Amniotic epithelial cell (primary cell): Measurements from ENCODE around the gene MED26.

Source experiments
- DNase-seq: peaks from one replicate; pipeline ENCODE4 v3.0.0-alpha.2; 2010; ENCODE audit warnings: low read depth

MED26 gene

DNA sequence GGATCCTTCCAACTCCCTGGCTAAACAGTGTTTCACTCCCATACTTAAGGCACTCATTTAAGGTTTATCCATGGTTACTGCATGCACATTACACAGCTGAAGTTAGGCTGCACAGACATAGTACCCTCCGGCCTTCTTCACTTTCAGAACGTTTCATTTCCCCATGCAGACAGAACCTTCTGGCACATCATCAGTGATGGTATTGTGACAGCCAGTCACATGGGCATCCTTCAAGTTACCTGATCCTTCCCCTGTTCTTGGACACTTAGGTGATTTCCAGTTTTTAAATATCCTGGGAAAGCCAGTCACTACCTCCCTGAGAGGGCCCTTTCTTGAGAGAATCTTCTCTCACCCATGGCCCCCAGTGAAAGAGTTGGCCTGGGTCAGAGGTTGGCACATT lies 22.8 kb upstream of the MED26 start:
- no peak for DNase-seq

GRCh38 chr19:16649734-16650133 lies 21.7 kb upstream of the MED26 start:
- no peak for DNase-seq

- DNase-seq, result no peak
Observed at GRCh38 chr19:16645140-16645539, 17.1 kb upstream of the MED26 start.

GRCh38 chr19:16641695-16642094 lies 13.7 kb upstream of the MED26 start:
- DNase-seq, result no peak

GRCh38 chr19:16640951-16641350 lies 12.9 kb upstream of the MED26 start:
- no peak for DNase-seq

DNA sequence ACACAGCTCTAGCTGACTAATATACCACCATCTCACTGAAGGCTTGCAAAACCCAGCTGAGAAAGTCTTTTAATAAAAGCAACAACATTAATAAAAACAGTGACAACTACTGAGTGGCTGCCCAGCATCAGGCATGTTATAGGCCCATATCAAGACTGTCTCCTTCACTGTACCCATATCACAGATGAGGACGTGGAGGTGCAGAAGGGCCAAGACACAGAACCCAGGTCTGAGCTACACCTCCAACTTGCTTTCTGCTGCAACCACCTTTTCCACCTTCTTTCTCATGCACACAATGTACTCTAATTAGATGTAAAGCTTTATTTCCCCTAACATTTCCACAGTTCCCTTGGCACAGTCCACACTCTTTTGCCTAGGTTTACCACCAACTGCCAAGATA lies 10.7 kb upstream of the MED26 start:
- no peak for DNase-seq

DNA sequence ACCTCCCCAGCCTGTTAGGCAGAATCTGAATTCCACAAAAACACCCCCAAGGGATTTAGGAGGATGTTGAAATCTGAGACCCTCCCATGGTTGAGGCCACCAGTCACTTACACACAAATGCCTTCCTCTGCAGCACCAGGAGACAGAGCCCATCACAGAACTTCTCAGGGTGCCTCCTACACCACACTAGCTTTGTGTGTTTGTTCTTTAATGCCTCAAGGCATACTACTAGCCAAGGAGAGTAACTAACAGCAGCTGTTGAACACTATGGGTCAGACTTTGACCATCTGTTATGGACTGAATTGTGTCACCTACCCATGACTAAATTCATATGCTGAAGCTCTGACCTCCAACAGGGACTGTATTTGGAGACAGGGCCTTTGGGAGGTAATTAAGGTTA lies 9.5 kb upstream of the MED26 start:
- DNase-seq, result no peak

DNA sequence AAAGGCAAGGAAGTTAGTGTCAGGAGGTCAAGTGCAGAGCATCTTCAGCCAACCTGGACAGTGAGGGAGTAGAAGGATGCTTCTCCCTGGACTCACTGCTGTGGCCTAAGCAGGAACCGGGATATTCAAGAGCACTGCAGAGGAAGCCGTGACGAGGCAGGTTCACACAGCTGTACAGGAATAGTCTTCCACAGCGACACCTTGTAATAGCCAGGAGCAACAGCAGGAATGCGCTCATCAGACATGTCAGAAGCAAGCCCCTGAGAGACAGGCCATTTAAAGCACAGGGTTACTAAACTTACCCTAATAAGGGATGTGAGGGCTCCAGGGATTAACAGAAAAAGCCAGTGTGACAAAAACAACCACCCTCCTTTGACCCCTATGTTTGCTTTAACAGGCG lies 3.5 kb upstream of the MED26 start:
- DNase-seq, result no peak

DNA sequence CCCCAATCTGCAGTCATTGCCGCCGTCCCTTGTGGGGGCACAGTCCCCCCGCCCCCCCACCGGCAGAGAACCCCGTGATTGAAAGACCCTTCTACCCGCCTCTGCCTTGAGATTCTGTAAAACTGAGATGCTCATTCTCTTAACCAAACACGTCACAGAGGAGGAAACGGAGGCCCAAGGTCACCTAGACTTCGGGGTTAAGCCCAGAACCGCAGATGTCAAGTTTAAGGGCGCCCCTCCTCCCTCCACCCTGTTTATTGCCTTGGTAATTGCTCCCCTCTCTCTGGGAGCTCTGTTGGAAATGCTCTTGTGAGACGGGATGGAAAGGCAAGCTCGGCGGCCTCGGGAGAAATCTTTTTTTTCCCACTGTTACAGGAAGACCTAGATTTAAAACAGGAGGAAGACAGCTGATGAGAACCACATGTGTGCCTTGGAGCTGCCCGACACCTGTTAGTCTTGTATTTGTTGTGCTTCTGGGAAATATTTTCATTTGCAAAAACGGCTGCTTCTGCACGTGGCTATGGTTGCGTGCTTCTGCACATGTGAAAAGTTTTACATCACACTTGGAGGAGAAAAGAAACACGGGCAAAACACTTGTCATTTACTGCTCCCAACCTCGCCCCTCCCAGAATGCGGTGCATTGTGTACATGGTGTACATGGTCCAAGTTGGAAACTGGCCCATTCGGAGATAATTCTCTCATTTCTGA lies 1.1 kb upstream of the MED26 start:
- peak; percentile 73 for DNase-seq

DNA sequence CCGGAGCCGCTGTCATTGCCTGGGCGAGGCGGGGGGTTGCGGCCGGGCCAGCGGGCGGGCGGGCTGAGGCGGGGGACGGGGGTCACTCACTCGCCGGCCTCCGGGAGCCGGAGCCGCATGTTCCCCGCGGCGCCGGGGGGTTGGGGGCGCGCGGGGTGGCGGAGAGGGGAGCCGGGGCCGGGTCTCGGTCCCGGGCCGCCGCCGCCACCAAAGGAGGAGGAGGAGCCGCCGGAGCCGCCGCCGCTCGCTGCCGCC lies 149 bp downstream of the MED26 start:
- no peak for DNase-seq

DNA sequence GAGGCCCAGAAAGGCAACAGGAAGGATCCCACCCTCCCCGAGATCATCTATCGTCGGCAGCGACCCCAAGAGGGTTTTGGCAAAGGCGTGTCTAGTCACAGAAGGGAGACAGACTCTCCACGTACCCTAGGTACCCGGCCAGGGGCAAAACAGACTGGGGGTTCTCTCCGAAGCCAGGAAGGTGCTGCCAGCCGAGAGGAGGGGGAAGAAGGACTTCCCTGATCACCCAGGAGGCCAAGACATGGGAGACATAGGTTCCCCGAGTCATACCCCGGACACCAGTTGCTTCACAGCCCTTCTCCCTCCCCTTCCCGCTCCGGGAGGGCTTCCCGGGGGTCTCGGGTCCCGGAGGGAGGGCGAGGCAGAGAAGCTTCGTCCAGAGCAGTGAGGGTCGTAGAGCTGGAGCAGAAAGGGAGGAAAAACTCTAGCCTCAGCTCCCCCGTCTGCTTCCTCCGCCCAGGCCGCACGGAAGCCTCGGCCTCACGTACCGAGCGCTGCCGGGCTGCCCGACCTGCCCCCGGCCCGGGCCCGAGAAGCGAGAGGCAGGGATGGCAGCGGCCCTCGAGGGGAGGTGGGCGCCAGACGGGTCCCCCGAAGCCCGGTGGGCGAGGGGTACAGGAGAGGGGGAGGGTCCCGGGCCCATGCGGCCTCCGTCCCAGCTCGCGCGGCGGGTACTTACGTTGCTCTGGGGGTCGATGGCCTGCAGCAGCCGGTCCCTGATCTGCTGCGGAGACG lies 644 bp downstream of the MED26 start:
- DNase-seq, result no peak

GRCh38 chr19:16626796-16627192 lies 1.2 kb downstream of the MED26 start:
- DNase-seq, result no peak

- no peak for DNase-seq
Observed at GRCh38 chr19:16625163-16625958, 2.6 kb downstream of the MED26 start.

- DNase-seq, result no peak
Observed at GRCh38 chr19:16624236-16624635, 3.8 kb downstream of the MED26 start.

GRCh38 chr19:16623576-16623975 lies 4.4 kb downstream of the MED26 start:
- DNase-seq, result no peak

DNA sequence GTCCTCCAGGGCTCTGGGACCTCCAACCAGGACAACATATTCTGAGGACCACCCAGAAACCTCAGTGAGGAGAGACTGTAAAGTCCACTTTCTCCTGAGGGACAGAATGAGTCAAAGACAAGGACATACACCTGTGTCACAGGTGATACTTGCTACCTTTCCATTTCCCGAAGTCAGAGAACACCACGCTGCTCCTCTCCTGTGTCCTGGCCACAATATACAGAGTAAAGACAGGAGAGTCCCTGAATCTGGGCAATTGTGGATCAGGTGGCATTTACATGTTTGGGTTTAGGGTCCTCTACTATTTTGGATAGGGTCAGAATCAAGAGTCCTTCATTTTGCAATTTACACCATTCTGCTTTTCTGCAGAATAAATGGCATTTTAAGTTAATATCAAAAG lies 4.9 kb downstream of the MED26 start:
- DNase-seq, result no peak

GRCh38 chr19:16621165-16621800 lies 6.7 kb downstream of the MED26 start:
- DNase-seq, result no peak

DNA sequence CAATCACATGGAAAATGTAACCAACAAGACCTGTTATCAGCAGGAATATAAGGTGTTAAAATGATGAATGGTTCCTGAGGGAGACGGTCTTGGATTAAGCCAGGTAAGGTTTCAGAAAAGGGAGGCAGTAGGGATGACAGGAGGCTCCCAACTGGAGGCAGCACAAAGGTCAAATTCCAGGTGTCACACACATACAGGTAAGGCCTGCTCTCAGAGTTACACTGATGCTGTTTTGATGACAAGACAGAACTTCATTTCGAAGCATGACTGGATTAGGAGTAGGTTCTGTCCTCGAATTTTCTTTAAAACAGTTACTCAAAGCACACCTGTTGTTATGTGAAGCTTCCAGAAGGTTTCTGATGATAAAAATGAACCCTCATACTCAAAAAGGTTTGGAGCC lies 7.4 kb downstream of the MED26 start:
- no peak for DNase-seq

DNA sequence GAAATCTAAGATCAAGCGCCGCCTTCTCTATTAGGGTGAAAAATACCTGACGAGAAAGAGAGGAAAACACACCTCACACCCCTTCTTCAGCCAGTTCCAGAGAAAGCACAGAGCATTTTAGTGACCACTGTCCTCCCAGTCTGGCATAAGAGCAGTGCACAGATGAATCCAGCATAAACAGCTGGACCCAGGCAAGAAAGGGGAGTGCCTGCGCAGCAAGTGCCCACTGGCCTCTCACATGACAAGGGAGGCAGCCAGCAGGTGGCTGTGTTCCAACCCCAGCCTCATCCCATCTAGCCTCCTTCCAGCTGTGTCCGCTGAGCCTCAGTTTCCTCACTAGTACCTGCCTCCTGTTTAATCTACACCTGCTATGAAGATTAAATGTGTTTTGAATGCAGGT lies 8.0 kb downstream of the MED26 start:
- no peak for DNase-seq

GRCh38 chr19:16619457-16619856 lies 8.5 kb downstream of the MED26 start:
- no peak for DNase-seq

DNA sequence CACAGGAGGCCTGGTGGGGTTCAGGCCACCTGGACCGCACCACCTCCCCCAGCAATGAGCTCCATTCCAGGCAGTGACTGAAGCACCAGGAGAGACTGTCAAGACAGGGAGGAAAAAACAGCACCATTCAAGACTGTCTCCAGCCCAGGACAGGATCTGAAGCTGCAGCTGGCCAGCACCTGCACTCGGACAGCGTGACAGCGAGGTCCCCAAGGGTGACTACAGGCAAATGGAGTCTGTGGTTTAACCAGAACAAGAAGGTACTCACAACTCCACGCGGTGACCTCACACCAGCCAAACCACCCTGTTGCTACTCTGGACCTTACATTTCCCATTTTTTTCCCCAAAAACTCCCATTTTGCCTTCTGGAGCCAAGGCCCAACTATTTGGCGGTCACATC lies 9.8 kb downstream of the MED26 start:
- no peak for DNase-seq

GRCh38 chr19:16615808-16616207 lies 12.2 kb downstream of the MED26 start:
- DNase-seq, result peak; percentile 49

- no peak for DNase-seq
Observed at GRCh38 chr19:16614941-16615340, 13.1 kb downstream of the MED26 start.
